ENCODE results near the gene FRMPD4.

GRCh38 chrX:12153741-12154140, 15.5 kb downstream of the FRMPD4 start:
- TF ChIP-seq CTCF (IDR thresholded peaks at IDR 0.05) (no peak), POLR2A (IDR thresholded peaks at IDR 0.05; ENCODE audit: low read depth) (no peak), EP300 (IDR thresholded peaks at IDR 0.05) (no peak)
